ENCODE data around the gene DNAJC6. TPM values are rescaled to one million over a fixed set of nuclear protein-coding genes. Genes with fewer than 3 reads are reported as not detected.

DNAJC6 gene
- total and polyA plus RNA-seq, 10 donors = 0.20 to 9.7 (median 5.7) TPM

DNA sequence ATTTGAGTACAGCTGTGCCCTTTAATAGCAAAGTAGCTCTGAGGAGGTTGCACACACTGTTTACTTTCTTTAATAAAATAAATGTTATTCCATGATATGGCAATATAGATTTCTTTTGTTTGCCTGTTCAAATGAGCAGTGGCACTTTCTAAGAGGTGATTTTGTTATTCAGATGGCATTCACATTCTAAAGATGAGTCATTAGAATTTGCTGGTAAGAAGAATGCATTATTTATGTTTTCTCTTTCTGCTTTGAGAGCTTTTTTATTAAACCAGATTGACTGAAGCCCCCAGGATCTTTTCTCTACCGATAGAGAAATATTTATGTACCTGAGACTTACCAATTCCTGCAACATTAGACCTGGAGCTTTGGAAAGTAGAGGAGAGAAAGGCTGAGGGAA is 100.0 kb downstream of the DNAJC6 start:
- TF ChIP-seq POLR2AphosphoS5 (IDR thresholded peaks at IDR 0.05) (no peak), POLR2A (IDR thresholded peaks at IDR 0.05) (no peak)
- TF ChIP-seq, protein P1, sequence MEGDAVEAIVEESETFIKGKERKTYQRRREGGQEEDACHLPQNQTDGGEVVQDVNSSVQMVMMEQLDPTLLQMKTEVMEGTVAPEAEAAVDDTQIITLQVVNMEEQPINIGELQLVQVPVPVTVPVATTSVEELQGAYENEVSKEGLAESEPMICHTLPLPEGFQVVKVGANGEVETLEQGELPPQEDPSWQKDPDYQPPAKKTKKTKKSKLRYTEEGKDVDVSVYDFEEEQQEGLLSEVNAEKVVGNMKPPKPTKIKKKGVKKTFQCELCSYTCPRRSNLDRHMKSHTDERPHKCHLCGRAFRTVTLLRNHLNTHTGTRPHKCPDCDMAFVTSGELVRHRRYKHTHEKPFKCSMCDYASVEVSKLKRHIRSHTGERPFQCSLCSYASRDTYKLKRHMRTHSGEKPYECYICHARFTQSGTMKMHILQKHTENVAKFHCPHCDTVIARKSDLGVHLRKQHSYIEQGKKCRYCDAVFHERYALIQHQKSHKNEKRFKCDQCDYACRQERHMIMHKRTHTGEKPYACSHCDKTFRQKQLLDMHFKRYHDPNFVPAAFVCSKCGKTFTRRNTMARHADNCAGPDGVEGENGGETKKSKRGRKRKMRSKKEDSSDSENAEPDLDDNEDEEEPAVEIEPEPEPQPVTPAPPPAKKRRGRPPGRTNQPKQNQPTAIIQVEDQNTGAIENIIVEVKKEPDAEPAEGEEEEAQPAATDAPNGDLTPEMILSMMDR (IDR thresholded peaks at IDR 0.05 in 8 of 11, conservative IDR thresholded peaks at IDR 0.05 in 3 of 11) = no peak
- WGBS, 5 donors = 57 to 81% (median 76%) methylated on average over 1 of the region's 1 CpG
- DNase-seq = no peak
- Histone ChIP-seq H3K4me1 (no peaks in the 10 kb centered on the region), H3K9me3 (no peaks in the 10 kb centered on the region), H3K36me3 (peaks cover 0 to 34% (median 3%) of the 10 kb centered on the region in 6 donors), H3K27me3 (replicated peaks in 1 of 7) (no peaks in the 10 kb centered on the region), H3K27ac (no peak overlapping the region), H3K4me3 (no peak overlapping the region)
- intact Hi-C loops (cut with DNase I; ENCODE audit: low total_unique reads) = no loop called here

DNA sequence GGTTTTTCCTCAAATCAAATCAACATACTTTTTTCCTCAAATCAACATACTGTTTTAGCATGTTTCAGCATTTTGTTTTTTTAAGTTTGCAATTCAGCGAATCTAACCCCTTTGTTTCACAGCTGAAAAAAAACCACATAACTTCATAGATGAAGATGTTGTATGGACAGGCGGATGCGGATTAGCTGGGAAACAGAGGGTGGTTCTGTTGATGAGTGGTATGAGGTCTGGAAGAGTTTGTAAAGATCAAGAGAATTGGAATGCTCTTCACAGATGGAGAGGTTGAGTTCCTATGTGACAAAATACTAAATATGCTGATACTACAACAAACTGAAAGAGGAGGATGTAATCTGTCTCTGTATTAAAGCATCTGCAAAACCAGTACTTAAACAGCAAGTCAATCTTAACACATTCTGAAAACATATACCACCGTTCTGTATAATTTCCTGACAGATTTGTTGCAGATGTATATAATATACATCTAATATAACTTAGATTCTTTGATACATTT is 100.5 kb downstream of the DNAJC6 start:
- no peak for DNase-seq
- Histone ChIP-seq H3K27ac (no peak overlapping the region), H3K9me3 (no peaks in the 10 kb centered on the region), H3K27me3 (replicated peaks in 1 of 7) (no peaks in the 10 kb centered on the region), H3K4me3 (no peak overlapping the region), H3K4me1 (no peaks in the 10 kb centered on the region), H3K36me3 (peaks cover 0 to 34% (median 3%) of the 10 kb centered on the region in 6 donors)
- TF ChIP-seq POLR2AphosphoS5 (IDR thresholded peaks at IDR 0.05) (no peak), POLR2A (IDR thresholded peaks at IDR 0.05) (no peak)
- TF ChIP-seq, protein P1 (IDR thresholded peaks at IDR 0.05 in 8 of 11, conservative IDR thresholded peaks at IDR 0.05 in 3 of 11) = no peak
- intact Hi-C loops (cut with DNase I; ENCODE audit: low total_unique reads) = no loop called here
- 91 to 97% (median 94%) methylated on average over 4 of the region's 4 CpGs for WGBS, 5 donors

DNA sequence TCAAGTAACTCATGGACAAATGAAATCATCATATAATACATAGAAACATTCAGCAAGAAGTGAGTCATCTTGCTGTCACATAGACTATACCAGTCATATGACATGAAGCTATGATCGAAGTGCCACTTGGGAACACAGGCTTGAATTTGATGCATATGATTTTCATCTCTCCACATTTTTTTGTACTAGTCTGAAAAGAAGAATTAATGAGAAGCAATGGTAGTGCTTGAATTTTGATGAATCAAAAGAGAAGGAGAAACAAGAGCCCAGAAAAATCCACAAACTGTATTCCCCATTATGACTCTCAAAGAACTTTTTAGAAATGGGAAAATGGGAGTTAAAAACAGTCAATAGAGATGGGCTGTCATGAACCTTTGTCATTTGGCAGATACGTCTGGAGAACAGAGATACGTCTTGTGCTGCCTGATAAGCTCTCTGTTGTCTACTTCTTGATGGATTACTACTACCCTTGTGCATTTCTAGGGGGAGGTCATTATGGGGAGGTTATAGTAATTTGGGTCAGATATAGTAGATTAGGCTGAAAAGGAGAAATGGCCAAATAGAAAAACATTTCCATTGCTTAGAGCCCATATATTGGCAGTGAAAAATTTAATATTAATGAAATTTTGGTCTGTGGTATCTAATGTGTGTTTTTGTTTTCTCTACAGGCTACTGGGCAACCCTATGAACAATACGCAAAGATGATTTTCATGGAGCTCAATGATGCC is 103.1 kb downstream of the DNAJC6 start:
- Histone ChIP-seq H3K27ac (no peak overlapping the region), H3K27me3 (replicated peaks in 1 of 7) (no peaks in the 10 kb centered on the region), H3K9me3 (no peaks in the 10 kb centered on the region), H3K4me3 (no peak overlapping the region), H3K4me1 (no peaks in the 10 kb centered on the region), H3K36me3 (peaks cover 0 to 18% (median 0%) of the 10 kb centered on the region in 6 donors)
- TF ChIP-seq, protein P1 (IDR thresholded peaks at IDR 0.05 in 8 of 11, conservative IDR thresholded peaks at IDR 0.05 in 3 of 11) = no peak
- TF ChIP-seq POLR2A (IDR thresholded peaks at IDR 0.05) (no peak), POLR2AphosphoS5 (IDR thresholded peaks at IDR 0.05) (no peak)
- DNase-seq = no peak
- WGBS, 5 donors = 88 to 95% (median 91%) methylated on average over 4 of the region's 4 CpGs
- intact Hi-C loops (cut with DNase I; ENCODE audit: low total_unique reads) = no loop called here

DNA sequence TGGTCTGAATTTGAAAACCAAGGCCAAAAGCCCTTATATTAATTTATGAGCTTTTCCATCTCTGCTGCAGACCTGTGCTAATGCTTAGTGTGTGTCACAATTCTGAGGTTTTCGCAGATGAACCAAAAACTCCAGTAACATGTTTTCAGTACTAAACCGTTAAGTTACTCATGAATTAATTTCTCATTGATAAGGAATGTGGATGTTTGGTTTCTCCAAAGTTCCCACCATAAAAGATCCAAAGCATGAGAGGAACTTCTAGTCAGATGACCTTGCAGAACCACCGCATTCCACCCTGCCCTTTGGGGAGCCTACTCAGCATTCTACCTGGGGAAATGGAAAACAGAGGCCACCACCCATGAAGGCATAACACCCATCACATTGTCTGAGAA is 103.6 kb downstream of the DNAJC6 start:
- intact Hi-C loops (cut with DNase I; ENCODE audit: low total_unique reads) = no loop called here
- H3K4me1 ChIP-seq = no peaks in the 10 kb centered on the region
- DNase-seq = no peak
- no peaks in the 10 kb centered on the region for H3K27me3 ChIP-seq (replicated peaks in 1 of 7)
- no peak overlapping the region for H3K27ac ChIP-seq
- H3K36me3 ChIP-seq = peaks cover 0 to 17% (median 0%) of the 10 kb centered on the region in 6 donors
- 87 to 94% (median 91%) methylated on average over 3 of the region's 3 CpGs for WGBS, 5 donors
- no peaks in the 10 kb centered on the region for H3K9me3 ChIP-seq
- no peak overlapping the region for H3K4me3 ChIP-seq
- TF ChIP-seq, protein P1 (IDR thresholded peaks at IDR 0.05 in 8 of 11, conservative IDR thresholded peaks at IDR 0.05 in 3 of 11) = no peak
- no peak for TF ChIP-seq POLR2A (IDR thresholded peaks at IDR 0.05)
- TF ChIP-seq POLR2AphosphoS5 (IDR thresholded peaks at IDR 0.05) = no peak

Measured in spleen (tissue), 11 donors.